IPS-20b (cell line): ENCODE measurements around the gene GAS1.

ENCODE experiments used
- H3K27ac ChIP-seq: one replicate; pipeline ENCODE4 v1.5.1; 2013; ENCODE audit warnings: low read length
- H3K27me3 ChIP-seq: 2 replicates; pipeline ENCODE4 v1.6.1; 2013; ENCODE audit warnings: mild to moderate bottlenecking, low read length, inconsistent platforms; ENCODE audit not compliant: insufficient read depth
- H3K36me3 ChIP-seq: 2 replicates; pipeline ENCODE4 v1.6.1; 2013; ENCODE audit warnings: low read depth, mild to moderate bottlenecking, inconsistent platforms, low read length, moderate library complexity; ENCODE audit not compliant: insufficient read depth
- H3K4me1 ChIP-seq: 2 replicates; pipeline ENCODE4 v1.6.1; 2013; ENCODE audit warnings: mild to moderate bottlenecking, control low read depth, inconsistent platforms, low read length, moderate library complexity; ENCODE audit not compliant: insufficient read depth
- H3K4me3 ChIP-seq: 2 replicates; pipeline ENCODE4 v1.5.1; 2013; ENCODE audit warnings: mild to moderate bottlenecking, low read length, inconsistent platforms
- H3K9ac ChIP-seq: 2 replicates; pipeline ENCODE4 v1.6.1; 2013; ENCODE audit warnings: low read depth, mild to moderate bottlenecking, inconsistent platforms, low read length, moderate library complexity
- H3K9me3 ChIP-seq: 2 replicates; pipeline ENCODE4 v1.6.1; 2013; ENCODE audit warnings: mild to moderate bottlenecking, low read depth, low read length, inconsistent platforms; ENCODE audit not compliant: insufficient read depth

The GAS1 gene

DNA sequence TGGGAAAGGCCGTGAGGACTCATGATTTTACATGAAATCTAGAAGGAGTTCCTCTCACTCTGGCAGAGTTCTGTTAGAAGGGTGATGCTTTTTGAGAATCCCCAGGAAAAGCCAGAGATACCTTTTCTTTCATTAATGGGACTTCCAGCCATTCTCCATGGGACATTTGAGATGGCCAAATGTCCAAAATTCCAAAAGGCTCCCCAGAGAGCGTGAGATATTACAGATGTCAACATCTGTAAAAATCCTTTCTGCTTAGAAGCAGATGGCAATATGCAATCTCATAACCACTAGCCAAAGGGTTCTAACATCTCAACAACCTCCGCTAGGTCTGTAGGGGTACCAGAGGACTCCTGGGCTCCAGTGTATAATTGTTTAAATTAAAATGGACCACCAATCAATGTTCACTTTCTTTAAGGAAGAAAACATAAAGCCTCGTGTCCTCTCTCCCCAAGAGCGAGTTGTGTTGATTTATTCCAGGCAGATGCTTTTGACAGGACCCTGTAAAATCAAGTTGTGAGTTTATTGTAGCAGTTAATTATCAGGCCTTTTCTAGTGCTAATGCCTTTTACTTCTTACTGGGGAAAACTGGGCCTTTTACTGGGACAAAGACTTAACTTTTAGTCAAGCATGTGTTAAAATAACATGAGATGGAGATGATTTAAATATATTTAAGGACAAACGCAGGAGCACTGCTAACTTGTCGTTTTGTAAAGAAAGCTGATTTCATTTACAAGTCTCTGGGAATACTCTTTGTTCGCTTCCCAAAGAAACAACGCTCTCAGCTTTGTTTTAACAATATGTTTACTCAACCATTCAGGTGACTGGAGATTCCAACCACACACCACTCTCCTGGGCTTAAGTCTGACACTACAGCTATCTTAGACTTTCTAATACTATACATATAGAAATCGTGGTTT, 4.8 kb downstream of the GAS1 start:
- H3K9ac ChIP-seq: peak overlapping the region; percentile 18; the same call in 1 of the 2 replicates
- H3K27ac ChIP-seq: no peak overlapping the region
- H3K27me3 ChIP-seq: peaks cover 63% of the 10 kb centered on the region
- H3K36me3 ChIP-seq: no peaks in the 10 kb centered on the region
- peaks cover 51% of the 10 kb centered on the region for H3K4me1 ChIP-seq
- H3K4me3 ChIP-seq: peak overlapping the region; percentile 77
- no peaks in the 10 kb centered on the region for H3K9me3 ChIP-seq

DNA sequence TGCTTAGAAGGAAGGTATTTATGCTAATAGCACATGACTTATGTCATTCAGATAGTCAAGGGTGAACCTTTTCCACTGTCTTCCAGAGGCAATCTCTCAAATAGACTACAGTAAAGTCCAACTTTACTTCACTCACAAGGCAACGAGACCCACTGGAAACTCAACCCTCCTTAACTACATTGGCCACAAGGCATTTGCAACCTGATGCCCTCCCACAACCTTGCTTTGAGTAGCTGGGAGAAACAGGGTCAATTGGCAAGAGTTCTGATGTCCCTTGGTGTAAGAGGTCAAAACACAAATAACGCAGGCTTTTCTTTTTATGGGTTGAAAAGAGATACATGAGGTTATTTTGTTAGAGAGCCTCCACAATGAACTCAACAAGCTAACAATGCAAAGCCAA, 6.1 kb downstream of the GAS1 start:
- Histone ChIP-seq H3K27me3 (peaks cover 63% of the 10 kb centered on the region), H3K9me3 (no peaks in the 10 kb centered on the region), H3K4me3 (peak overlapping the region; percentile 48), H3K9ac (no peak overlapping the region), H3K36me3 (no peaks in the 10 kb centered on the region), H3K27ac (no peak overlapping the region), H3K4me1 (peaks cover 51% of the 10 kb centered on the region)

DNA sequence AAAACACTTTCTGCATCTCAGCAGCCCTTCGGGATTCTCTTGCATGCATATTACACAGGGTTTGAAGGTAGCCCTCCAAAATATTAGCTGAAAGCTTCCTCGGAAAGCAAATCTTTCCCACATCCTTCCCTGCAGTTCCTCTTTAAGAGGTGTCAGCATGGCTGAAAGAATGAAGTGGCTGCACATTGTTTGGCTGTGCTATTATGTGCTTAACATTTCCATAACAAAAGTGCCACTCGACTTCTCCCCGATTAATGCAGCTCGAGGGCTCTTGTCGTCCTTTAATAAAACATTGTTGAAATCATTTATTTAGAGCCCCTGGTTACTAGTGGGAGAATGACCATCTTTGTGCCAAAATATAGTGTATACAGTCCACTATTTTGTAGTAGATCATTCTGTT, 6.5 kb downstream of the GAS1 start:
- Histone ChIP-seq H3K27me3 (peaks cover 63% of the 10 kb centered on the region), H3K9me3 (no peaks in the 10 kb centered on the region), H3K4me1 (peaks cover 51% of the 10 kb centered on the region), H3K27ac (no peak overlapping the region), H3K9ac (no peak overlapping the region), H3K36me3 (no peaks in the 10 kb centered on the region), H3K4me3 (peak overlapping the region; percentile 48)

GRCh38 chr9:86939891-86940290, 7.4 kb downstream of the GAS1 start:
- Histone ChIP-seq H3K27ac (no peak overlapping the region), H3K27me3 (peaks cover 56% of the 10 kb centered on the region), H3K4me1 (peaks cover 48% of the 10 kb centered on the region), H3K4me3 (no peak overlapping the region), H3K36me3 (no peaks in the 10 kb centered on the region), H3K9me3 (no peaks in the 10 kb centered on the region), H3K9ac (no peak overlapping the region)

- Histone ChIP-seq H3K4me3 (no peak overlapping the region), H3K27me3 (peaks cover 50% of the 10 kb centered on the region), H3K4me1 (peaks cover 45% of the 10 kb centered on the region)
Observed at GRCh38 chr9:86939321-86939720, 8.0 kb downstream of the GAS1 start.

GRCh38 chr9:86938780-86939179, 8.5 kb downstream of the GAS1 start:
- H3K4me1 ChIP-seq: peaks cover 40% of the 10 kb centered on the region
- peaks cover 45% of the 10 kb centered on the region for H3K27me3 ChIP-seq
- H3K9ac ChIP-seq: no peak overlapping the region
- H3K27ac ChIP-seq: no peak overlapping the region
- no peaks in the 10 kb centered on the region for H3K36me3 ChIP-seq
- peaks cover 5% of the 10 kb centered on the region; the same call in 1 of the 2 replicates for H3K9me3 ChIP-seq
- H3K4me3 ChIP-seq: no peak overlapping the region

More at GRCh38 chr9:86939321-86939720, 8.0 kb downstream of the GAS1 start:
- H3K27ac ChIP-seq: no peak overlapping the region
- H3K36me3 ChIP-seq: no peaks in the 10 kb centered on the region
- H3K9me3 ChIP-seq: no peaks in the 10 kb centered on the region
- H3K9ac ChIP-seq: no peak overlapping the region

GRCh38 chr9:86926145-86926544, 21.2 kb downstream of the GAS1 start:
- no peak overlapping the region for H3K27ac ChIP-seq
- H3K36me3 ChIP-seq: no peaks in the 10 kb centered on the region
- H3K4me1 ChIP-seq: no peaks in the 10 kb centered on the region
- H3K27me3 ChIP-seq: no peaks in the 10 kb centered on the region
- no peak overlapping the region for H3K9ac ChIP-seq
- no peak overlapping the region for H3K4me3 ChIP-seq
- no peaks in the 10 kb centered on the region for H3K9me3 ChIP-seq

- no peaks in the 10 kb centered on the region for H3K27me3 ChIP-seq
- H3K27ac ChIP-seq: no peak overlapping the region
- H3K9me3 ChIP-seq: no peaks in the 10 kb centered on the region
- H3K36me3 ChIP-seq: no peaks in the 10 kb centered on the region
- H3K4me3 ChIP-seq: no peak overlapping the region
- no peaks in the 10 kb centered on the region for H3K4me1 ChIP-seq
- H3K9ac ChIP-seq: no peak overlapping the region
Observed at GRCh38 chr9:86925686-86926085, 21.6 kb downstream of the GAS1 start.

DNA sequence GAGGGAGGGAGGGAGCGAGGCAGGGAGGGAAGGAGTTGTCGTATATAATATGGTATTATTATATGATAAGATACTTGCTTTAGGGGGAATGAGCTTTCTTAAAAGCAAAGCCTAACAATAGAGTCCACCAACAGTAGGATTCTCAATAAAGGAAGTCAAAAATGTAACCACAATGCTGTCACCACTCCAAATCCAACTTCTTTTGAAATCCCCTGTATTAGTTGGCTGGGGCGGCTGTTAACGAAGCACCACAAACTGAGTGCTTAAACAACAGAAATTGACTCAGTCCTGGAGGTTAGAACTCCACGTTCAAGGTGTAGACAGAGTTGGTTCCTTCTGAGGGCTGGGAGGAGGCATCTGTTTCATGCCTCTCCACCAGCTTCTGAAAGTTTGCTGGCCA, 23.1 kb downstream of the GAS1 start:
- Histone ChIP-seq H3K4me3 (no peak overlapping the region), H3K27me3 (no peaks in the 10 kb centered on the region), H3K27ac (no peak overlapping the region), H3K9me3 (no peaks in the 10 kb centered on the region), H3K9ac (no peak overlapping the region), H3K4me1 (no peaks in the 10 kb centered on the region), H3K36me3 (no peaks in the 10 kb centered on the region)

DNA sequence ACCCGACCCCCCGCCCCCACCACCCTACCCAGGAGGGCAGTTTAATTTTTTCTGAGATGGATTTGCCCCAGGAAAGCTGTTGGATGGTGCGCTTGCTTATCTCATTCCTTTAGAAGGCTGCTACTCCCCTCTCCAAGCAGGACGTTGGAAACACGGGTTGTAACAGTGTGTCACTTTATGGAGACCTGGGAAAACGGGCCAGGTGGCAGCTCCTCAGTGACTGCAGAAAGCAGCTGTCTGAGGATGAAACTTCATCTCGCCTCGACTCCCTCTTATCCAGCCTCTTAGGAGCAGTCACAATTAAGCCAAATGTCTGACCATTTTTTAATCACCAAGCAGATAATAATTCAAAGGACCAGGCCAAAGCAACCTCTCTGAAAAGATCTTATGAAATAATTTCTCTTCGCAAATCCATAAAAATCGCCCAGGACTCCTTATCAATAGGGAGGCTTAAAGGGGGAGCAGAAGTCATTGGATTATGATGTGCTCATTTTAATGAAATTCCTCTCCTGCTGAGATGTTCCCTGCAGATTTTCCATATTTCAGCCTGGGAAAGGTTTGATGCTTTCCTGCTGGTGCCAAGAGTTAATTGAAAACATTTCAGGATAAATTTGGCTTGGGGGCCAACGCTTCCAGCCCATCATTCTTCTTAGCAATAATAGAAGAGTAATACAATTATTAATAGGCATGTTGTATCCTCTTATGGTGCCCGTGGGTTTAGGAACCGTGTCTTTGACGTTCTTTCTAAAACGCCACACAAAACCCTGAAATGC, 26.0 kb downstream of the GAS1 start:
- H3K27ac ChIP-seq: no peak overlapping the region
- H3K4me1 ChIP-seq: no peaks in the 10 kb centered on the region
- no peak overlapping the region for H3K9ac ChIP-seq
- H3K27me3 ChIP-seq: no peaks in the 10 kb centered on the region
- H3K4me3 ChIP-seq: no peak overlapping the region
- H3K36me3 ChIP-seq: no peaks in the 10 kb centered on the region
- no peaks in the 10 kb centered on the region for H3K9me3 ChIP-seq

DNA sequence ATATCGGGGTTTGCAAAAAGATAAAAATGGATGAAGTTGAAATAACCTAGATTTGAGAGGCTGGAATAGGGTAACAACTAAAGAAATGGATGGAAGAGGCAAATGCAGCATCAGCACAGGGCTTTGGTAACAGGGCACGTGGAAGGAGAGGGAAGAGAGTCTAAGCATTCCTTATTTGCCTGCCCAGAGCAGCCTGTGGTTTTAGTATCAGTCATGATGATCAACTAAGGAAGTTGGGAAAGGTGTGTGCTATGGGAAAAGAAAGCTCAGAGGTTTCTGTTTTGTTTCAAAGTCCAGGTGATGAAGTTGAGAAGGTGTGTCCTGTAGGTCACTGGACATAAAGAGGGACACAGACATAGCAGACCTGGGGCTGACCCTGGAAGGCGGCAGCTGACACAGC, 28.8 kb downstream of the GAS1 start:
- no peak overlapping the region for H3K27ac ChIP-seq
- no peaks in the 10 kb centered on the region for H3K36me3 ChIP-seq
- no peaks in the 10 kb centered on the region for H3K9me3 ChIP-seq
- H3K4me1 ChIP-seq: no peaks in the 10 kb centered on the region
- H3K9ac ChIP-seq: no peak overlapping the region
- H3K4me3 ChIP-seq: no peak overlapping the region
- no peaks in the 10 kb centered on the region for H3K27me3 ChIP-seq

GRCh38 chr9:86912210-86912609, 35.1 kb downstream of the GAS1 start:
- Histone ChIP-seq H3K36me3 (no peaks in the 10 kb centered on the region), H3K9ac (no peak overlapping the region), H3K4me1 (peaks cover 4% of the 10 kb centered on the region; the same call in 1 of the 2 replicates), H3K27me3 (no peaks in the 10 kb centered on the region), H3K27ac (no peak overlapping the region), H3K4me3 (no peak overlapping the region), H3K9me3 (no peaks in the 10 kb centered on the region; the same call in none of the 2 replicates)
